H9 (cell line): Measurements from ENCODE around the gene NECAB3. TPM values are rescaled to one million over a fixed set of nuclear protein-coding genes. Genes with fewer than 3 reads are reported as not detected.
A peak's percentile ranks its signal among the peaks of the same experiment; 100 is the strongest.

ENCODE experiments used
- DNase-seq: peaks from one replicate; pipeline ENCODE4 v3.0.0-alpha.2; 2017
- H2AFZ ChIP-seq: one replicate; pipeline ENCODE4 v1.6.1; 2013; ENCODE audit warnings: mild to moderate bottlenecking, low read length, control low read depth, moderate library complexity
- H2AK5ac ChIP-seq: 2 replicates; pipeline ENCODE4 v1.6.1; 2013; ENCODE audit warnings: low read length, control low read depth, mixed read lengths; ENCODE audit not compliant: insufficient read length
- H2BK120ac ChIP-seq: one replicate; pipeline ENCODE4 v1.6.1; 2013; ENCODE audit warnings: low read depth, mild to moderate bottlenecking, low read length, control low read depth, inconsistent platforms; ENCODE audit not compliant: poor library complexity, severe bottlenecking
- H2BK12ac ChIP-seq: 2 replicates; pipeline ENCODE4 v1.6.1; 2013; ENCODE audit warnings: low read length, control low read depth, mixed read lengths, low read depth; ENCODE audit not compliant: insufficient read length
- H2BK15ac ChIP-seq: 2 replicates; pipeline ENCODE4 v1.6.1; 2013; ENCODE audit warnings: low read depth, low read length, control low read depth
- H2BK20ac ChIP-seq: one replicate; pipeline ENCODE4 v1.6.1; 2013; ENCODE audit warnings: low read depth, mild to moderate bottlenecking, low read length, control low read depth, inconsistent platforms; ENCODE audit not compliant: poor library complexity, severe bottlenecking
- H2BK5ac ChIP-seq: 2 replicates; pipeline ENCODE4 v1.6.1; 2013; ENCODE audit warnings: low read length, control low read depth, mixed read lengths; ENCODE audit not compliant: insufficient read length
- H3K14ac ChIP-seq: 2 replicates; pipeline ENCODE4 v1.6.1; 2013; ENCODE audit warnings: low read length, control low read depth; ENCODE audit not compliant: insufficient read depth
- H3K18ac ChIP-seq: 2 replicates; pipeline ENCODE4 v1.6.1; 2013; ENCODE audit warnings: low read depth, mild to moderate bottlenecking, mixed read lengths, low read length, control low read depth; ENCODE audit not compliant: insufficient read length
- H3K23ac ChIP-seq: 2 replicates; pipeline ENCODE4 v1.6.1; 2013; ENCODE audit warnings: low read length, control low read depth, mixed read lengths, low read depth; ENCODE audit not compliant: insufficient read length
- H3K23me2 ChIP-seq: 2 replicates; pipeline ENCODE4 v1.6.1; 2013; ENCODE audit warnings: low read depth, mild to moderate bottlenecking, mixed read lengths, low read length, control low read depth; ENCODE audit not compliant: insufficient read length, poor library complexity, severe bottlenecking
- H3K27ac ChIP-seq: 2 replicates; pipeline ENCODE4 v1.5.1; 2013; ENCODE audit warnings: low read length, control low read depth, mixed read lengths, low read depth; ENCODE audit not compliant: insufficient read length
- H3K27me3 ChIP-seq: 2 replicates; pipeline ENCODE4 v1.6.1; 2013; ENCODE audit warnings: low read length, control low read depth, inconsistent platforms; ENCODE audit not compliant: insufficient read depth
- H3K4ac ChIP-seq: 2 replicates; pipeline ENCODE4 v1.6.1; 2013; ENCODE audit warnings: low read depth, mild to moderate bottlenecking, control low read depth, inconsistent platforms, low read length, moderate library complexity
- H3K4me1 ChIP-seq: 2 replicates; pipeline ENCODE4 v1.6.1; 2013; ENCODE audit warnings: low read length, control low read depth, inconsistent platforms; ENCODE audit not compliant: insufficient read depth
- H3K4me2 ChIP-seq: 2 replicates; pipeline ENCODE4 v1.6.1; 2013; ENCODE audit warnings: low read length, control low read depth, mixed read lengths; ENCODE audit not compliant: insufficient read length, insufficient read depth
- H3K56ac ChIP-seq: 2 replicates; pipeline ENCODE4 v1.6.1; 2013; ENCODE audit warnings: low read depth, mild to moderate bottlenecking, mixed read lengths, low read length, control low read depth; ENCODE audit not compliant: insufficient read length
- H3K79me1 ChIP-seq: 2 replicates; pipeline ENCODE4 v1.6.1; 2013; ENCODE audit warnings: low read depth, mild to moderate bottlenecking, moderate library complexity, low read length, control low read depth, inconsistent platforms; ENCODE audit not compliant: insufficient read depth, poor library complexity, severe bottlenecking
- H3K79me2 ChIP-seq: 2 replicates; pipeline ENCODE4 v1.6.1; 2013; ENCODE audit warnings: low read length, control low read depth, inconsistent platforms; ENCODE audit not compliant: insufficient read depth
- H3K9ac ChIP-seq: 2 replicates; pipeline ENCODE4 v1.6.1; 2013; ENCODE audit warnings: low read length, control low read depth, mixed read lengths; ENCODE audit not compliant: insufficient read length; ENCODE audit errors: extremely low read depth
- H3K9me3 ChIP-seq: one replicate; pipeline ENCODE4 v1.6.1; 2013; ENCODE audit warnings: low read depth, low read length, inconsistent platforms; ENCODE audit not compliant: control insufficient read depth
- H3T11ph ChIP-seq: one replicate; pipeline ENCODE4 v1.6.1; 2013; ENCODE audit warnings: mild to moderate bottlenecking, low read length, control low read depth, inconsistent platforms
- H4K20me1 ChIP-seq: one replicate; pipeline ENCODE4 v1.6.1; 2013; ENCODE audit not compliant: control insufficient read depth, insufficient read length, insufficient read depth
- H4K5ac ChIP-seq: 2 replicates; pipeline ENCODE4 v1.6.1; 2013; ENCODE audit warnings: low read depth, mild to moderate bottlenecking, mixed read lengths, low read length, control low read depth; ENCODE audit not compliant: insufficient read length
- H4K8ac ChIP-seq: replicated peaks from 2 replicates; pipeline ENCODE4 v1.6.1; 2013; ENCODE audit warnings: low read length, control low read depth, mixed read lengths, low read depth; ENCODE audit not compliant: insufficient read length
- H4K91ac ChIP-seq: 2 replicates; pipeline ENCODE4 v1.6.1; 2013; ENCODE audit warnings: low read depth, mild to moderate bottlenecking, moderate library complexity, mixed read lengths, low read length, control low read depth; ENCODE audit not compliant: insufficient read length
- H3K27ac Mint-ChIP-seq, 3 experiments: 2 replicates in 2 of 3; 3 replicates in 1 of 3; pipeline ENCODE4 v1.8.0; 2020 to 2021; ENCODE audit warnings: mixed read lengths in 3 of 3, mild to moderate bottlenecking in 1 of 3, moderate library complexity in 1 of 3
- H3K27me3 Mint-ChIP-seq: 2 replicates; pipeline ENCODE4 v1.8.0; 2021; ENCODE audit warnings: low read depth, mild to moderate bottlenecking, moderate library complexity, mixed read lengths
- H3K36me3 Mint-ChIP-seq, 3 experiments: 2 replicates in 2 of 3; 3 replicates in 1 of 3; pipeline ENCODE4 v1.8.0; 2020 to 2021; ENCODE audit warnings: low read depth in 3 of 3, mixed read lengths in 3 of 3; ENCODE audit not compliant: insufficient read depth in 1 of 3
- H3K4me1 Mint-ChIP-seq, 2 experiments: 2 replicates each; pipeline ENCODE4 v1.8.0; 2020; ENCODE audit warnings: mixed read lengths in 2 of 2
- H3K4me3 Mint-ChIP-seq, 2 experiments: 2 replicates in 1 of 2; 3 replicates in 1 of 2; pipeline ENCODE4 v1.8.0; 2020 to 2021; ENCODE audit warnings: mild to moderate bottlenecking in 2 of 2, mixed read lengths in 2 of 2, moderate library complexity in 1 of 2
- H3K9me3 Mint-ChIP-seq, 2 experiments: 2 replicates in 1 of 2; 3 replicates in 1 of 2; pipeline ENCODE4 v1.8.0; 2020; ENCODE audit warnings: mild to moderate bottlenecking in 2 of 2, mixed read lengths in 2 of 2, moderate library complexity in 1 of 2
- WGBS: extraction: QIAGEN DNeasy Blood & Tissue Kit; methylation state at CpG from one replicate; pipeline ENCODE4 v1.1.7; 2013; ENCODE audit warnings: missing lambda C conversion rate, low lambda C conversion rate, mixed read lengths; ENCODE audit not compliant: insufficient read length; ENCODE audit errors: extremely low coverage; 5-methylcytosine and 5-hydroxymethylcytosine counted together
- total RNA-seq: library from RNA; stranded (reverse); gene quantifications from 2 replicates; pipeline ENCODE4 v1.2.1, GENCODE V29; 2021
- TF ChIP-seq, protein P1 (sequence below): fragments of 200-600 bp; sonication (generic); conservative IDR thresholded peaks from 3 replicates; pipeline ENCODE4 v1.8.0; 2021; ENCODE audit warnings: antibody characterized with exemption, mild to moderate bottlenecking

The NECAB3 gene
- total RNA-seq, 1 experiment from 2014 or later, result 57.7 TPM

DNA sequence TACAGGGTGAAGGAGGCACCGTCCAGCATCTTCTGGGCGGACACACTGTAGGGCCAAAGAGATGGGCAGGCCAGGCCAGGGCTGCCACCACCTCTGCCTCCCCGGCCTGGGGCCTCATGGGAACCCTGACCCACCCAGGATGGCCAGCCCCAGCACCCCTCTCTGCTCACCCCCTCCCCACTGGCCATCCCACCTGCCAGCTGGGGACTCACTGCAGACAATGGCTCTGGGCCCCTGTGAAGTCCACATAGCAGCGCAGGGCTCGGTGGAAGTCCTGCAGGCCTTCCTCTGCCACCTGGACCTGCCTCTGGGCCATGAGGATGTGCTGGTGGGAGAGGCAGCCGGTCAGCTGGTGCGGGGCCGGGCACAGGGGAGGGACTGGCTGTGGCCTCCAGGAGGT, 15.7 kb downstream of the NECAB3 start:
- no peak overlapping the region for H3K4me3 Mint-ChIP-seq

More for the DNA sequence above, 15.7 kb downstream of the NECAB3 start:
- no peak overlapping the region for H3K4ac ChIP-seq
- H2BK15ac ChIP-seq, result no peak overlapping the region
- no peaks in the 10 kb centered on the region for H3K9me3 ChIP-seq
- no CpG with 5 or more reads among the region's 8 CpGs for WGBS
- H4K8ac ChIP-seq, result no peak overlapping the region
- no peak overlapping the region for H3K27ac ChIP-seq
- H3K27me3 ChIP-seq, result no peaks in the 10 kb centered on the region
- Mint-ChIP-seq H3K9me3 (no peaks in the 10 kb centered on the region; a peak in 1 of 5 replicates), H3K4me1 (peaks cover 23 to 24% of the 10 kb centered on the region in 2 experiments), H3K36me3 (peaks cover 0 to 43% (median 4%) of the 10 kb centered on the region in 3 experiments; a peak in 6 of 7 replicates), H3K27me3 (no peaks in the 10 kb centered on the region), H3K27ac (0 out of 7 replicates have a peak overlapping the region, but pooled peaks of 1 of the 3 experiments have one; percentile 53)
- no peaks in the 10 kb centered on the region for H3K79me1 ChIP-seq
- no peaks in the 10 kb centered on the region for H4K20me1 ChIP-seq
- no peak overlapping the region for H4K5ac ChIP-seq
- H2BK5ac ChIP-seq, result no peak overlapping the region
- no peak overlapping the region for H3K23ac ChIP-seq
- H3K9ac ChIP-seq, result no peak overlapping the region
- H2AK5ac ChIP-seq, result no peak overlapping the region
- H2AFZ ChIP-seq, result no peak overlapping the region
- no peak overlapping the region for H3K14ac ChIP-seq
- H3K18ac ChIP-seq, result no peak overlapping the region
- H3K23me2 ChIP-seq, result peaks cover 7% of the 10 kb centered on the region
- H3K56ac ChIP-seq, result no peak overlapping the region
- H3K79me2 ChIP-seq, result no peaks in the 10 kb centered on the region
- no peak overlapping the region for H2BK120ac ChIP-seq
- DNase-seq, result no peak
- H3T11ph ChIP-seq, result no peak overlapping the region
- no peak overlapping the region for H3K4me2 ChIP-seq
- H2BK20ac ChIP-seq, result no peak overlapping the region
- no peak overlapping the region for H4K91ac ChIP-seq
- H3K4me1 ChIP-seq, result no peaks in the 10 kb centered on the region
- TF ChIP-seq, protein P1, sequence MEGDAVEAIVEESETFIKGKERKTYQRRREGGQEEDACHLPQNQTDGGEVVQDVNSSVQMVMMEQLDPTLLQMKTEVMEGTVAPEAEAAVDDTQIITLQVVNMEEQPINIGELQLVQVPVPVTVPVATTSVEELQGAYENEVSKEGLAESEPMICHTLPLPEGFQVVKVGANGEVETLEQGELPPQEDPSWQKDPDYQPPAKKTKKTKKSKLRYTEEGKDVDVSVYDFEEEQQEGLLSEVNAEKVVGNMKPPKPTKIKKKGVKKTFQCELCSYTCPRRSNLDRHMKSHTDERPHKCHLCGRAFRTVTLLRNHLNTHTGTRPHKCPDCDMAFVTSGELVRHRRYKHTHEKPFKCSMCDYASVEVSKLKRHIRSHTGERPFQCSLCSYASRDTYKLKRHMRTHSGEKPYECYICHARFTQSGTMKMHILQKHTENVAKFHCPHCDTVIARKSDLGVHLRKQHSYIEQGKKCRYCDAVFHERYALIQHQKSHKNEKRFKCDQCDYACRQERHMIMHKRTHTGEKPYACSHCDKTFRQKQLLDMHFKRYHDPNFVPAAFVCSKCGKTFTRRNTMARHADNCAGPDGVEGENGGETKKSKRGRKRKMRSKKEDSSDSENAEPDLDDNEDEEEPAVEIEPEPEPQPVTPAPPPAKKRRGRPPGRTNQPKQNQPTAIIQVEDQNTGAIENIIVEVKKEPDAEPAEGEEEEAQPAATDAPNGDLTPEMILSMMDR, result no peak
- no peak overlapping the region for H2BK12ac ChIP-seq
